NCI-H345 treated with DMSO at 0.1 percent for 48 hours (cell line): ENCODE data around the gene CDK6.

ENCODE experiments used
- DNase-seq: peaks from one replicate; lab custom pipeline; 2025; ENCODE audit not compliant: unreplicated experiment; lab: John Stamatoyannopoulos, UW

Gene CDK6

GRCh38 chr7:92827464-92828120 lies 8.8 kb downstream of the CDK6 start:
- no peak for DNase-seq

- DNase-seq, result no peak
Measured at GRCh38 chr7:92826258-92826938, 10.0 kb downstream of the CDK6 start.

GRCh38 chr7:92824901-92825480 lies 11.4 kb downstream of the CDK6 start:
- DNase-seq, result no peak

GRCh38 chr7:92824450-92824849 lies 11.9 kb downstream of the CDK6 start:
- no peak for DNase-seq

GRCh38 chr7:92823042-92823441 lies 13.3 kb downstream of the CDK6 start:
- no peak for DNase-seq

- DNase-seq, result no peak
Measured at GRCh38 chr7:92820191-92820590, 16.2 kb downstream of the CDK6 start.

GRCh38 chr7:92817398-92817797 lies 19.0 kb downstream of the CDK6 start:
- no peak for DNase-seq

- DNase-seq, result no peak
Measured at GRCh38 chr7:92815412-92815811, 21.0 kb downstream of the CDK6 start.

GRCh38 chr7:92813390-92814024 lies 22.9 kb downstream of the CDK6 start:
- no peak for DNase-seq

GRCh38 chr7:92811158-92811557 lies 25.2 kb downstream of the CDK6 start:
- DNase-seq, result no peak

GRCh38 chr7:92809760-92810573 lies 26.4 kb downstream of the CDK6 start:
- DNase-seq, result no peak

- no peak for DNase-seq
Measured at GRCh38 chr7:92809397-92809759, 27.0 kb downstream of the CDK6 start.

- no peak for DNase-seq
Measured at GRCh38 chr7:92808635-92809034, 27.7 kb downstream of the CDK6 start.

- no peak for DNase-seq
Measured at GRCh38 chr7:92808006-92808405, 28.4 kb downstream of the CDK6 start.

GRCh38 chr7:92806496-92806895 lies 29.9 kb downstream of the CDK6 start:
- no peak for DNase-seq

GRCh38 chr7:92802406-92802805 lies 34.0 kb downstream of the CDK6 start:
- no peak for DNase-seq

- DNase-seq, result no peak
Measured at GRCh38 chr7:92799446-92800211, 36.7 kb downstream of the CDK6 start.

- no peak for DNase-seq
Measured at GRCh38 chr7:92798517-92799249, 37.7 kb downstream of the CDK6 start.

- DNase-seq, result no peak
Measured at GRCh38 chr7:92797693-92798092, 38.7 kb downstream of the CDK6 start.

GRCh38 chr7:92797284-92797683 lies 39.1 kb downstream of the CDK6 start:
- DNase-seq, result no peak
